Astrocyte (in vitro differentiated cells and primary cell): Measurements from ENCODE around the gene MRPS11. TPM values are rescaled to one million over a fixed set of nuclear protein-coding genes. Genes with fewer than 3 reads are reported as not detected.

Source experiments
- DNase-seq: peaks from one replicate; pipeline ENCODE4 v3.0.0-alpha.2; 2010; ENCODE audit warnings: low read depth
- FAIRE-seq: peaks from 2 replicates; lab custom pipeline; 2011; peaks lifted over from hg19 to GRCh38; lab: Jason Lieb, UNC
- H2AFZ ChIP-seq: 2 replicates; pipeline ENCODE4 v1.6.0; 2012; ENCODE audit warnings: low read depth, low read length, inconsistent platforms
- H3K27ac ChIP-seq: 2 replicates; pipeline ENCODE4 v1.5.1; 2011; ENCODE audit warnings: low read depth, low read length, inconsistent platforms
- H3K27me3 ChIP-seq: 2 replicates; pipeline ENCODE4 v1.6.0; 2011; ENCODE audit warnings: low read length, inconsistent platforms; ENCODE audit not compliant: insufficient read depth
- H3K36me3 ChIP-seq: 2 replicates; pipeline ENCODE4 v1.5.1; 2011; ENCODE audit warnings: low read length, inconsistent platforms; ENCODE audit not compliant: insufficient read depth
- H3K4me1 ChIP-seq: 2 replicates; pipeline ENCODE4 v1.5.1; 2011; ENCODE audit warnings: low read length, inconsistent platforms; ENCODE audit not compliant: insufficient read depth
- H3K4me2 ChIP-seq: 2 replicates; pipeline ENCODE4 v1.6.0; 2012; ENCODE audit warnings: low read length, inconsistent platforms
- H3K4me3 ChIP-seq: 2 replicates; pipeline ENCODE4 v1.5.1; 2011; ENCODE audit warnings: low read depth, mild to moderate bottlenecking, low read length, inconsistent platforms; ENCODE audit not compliant: insufficient read depth
- H3K79me2 ChIP-seq: 2 replicates; pipeline ENCODE4 v1.6.0; 2012; ENCODE audit warnings: mild to moderate bottlenecking, low read length, inconsistent platforms; ENCODE audit not compliant: insufficient read depth
- H3K9ac ChIP-seq: 2 replicates; pipeline ENCODE4 v1.6.0; 2012; ENCODE audit warnings: mild to moderate bottlenecking, low read length, inconsistent platforms
- H3K9me3 ChIP-seq: 2 replicates; pipeline ENCODE4 v1.5.1; 2012; ENCODE audit warnings: low read depth, mild to moderate bottlenecking, low read length, inconsistent platforms; ENCODE audit not compliant: insufficient read depth
- H4K20me1 ChIP-seq: 2 replicates; pipeline ENCODE4 v1.6.0; 2012; ENCODE audit warnings: low read length, inconsistent platforms; ENCODE audit not compliant: insufficient read depth
- H3K27ac Mint-ChIP-seq: one replicate; pipeline ENCODE4 v1.8.0; 2021; ENCODE audit warnings: mild to moderate bottlenecking, mixed read lengths; ENCODE audit not compliant: unreplicated experiment
- H3K27me3 Mint-ChIP-seq: one replicate; pipeline ENCODE4 v1.8.0; 2021; ENCODE audit warnings: low read depth, mixed read lengths; ENCODE audit not compliant: unreplicated experiment
- H3K36me3 Mint-ChIP-seq: one replicate; pipeline ENCODE4 v1.8.0; 2021; ENCODE audit warnings: low read depth, mixed read lengths; ENCODE audit not compliant: unreplicated experiment
- H3K4me1 Mint-ChIP-seq: one replicate; pipeline ENCODE4 v1.8.0; 2021; ENCODE audit warnings: low read depth, mixed read lengths; ENCODE audit not compliant: unreplicated experiment
- H3K4me3 Mint-ChIP-seq: one replicate; pipeline ENCODE4 v1.8.0; 2021; ENCODE audit warnings: mild to moderate bottlenecking, moderate library complexity, mixed read lengths; ENCODE audit not compliant: unreplicated experiment
- H3K9me3 Mint-ChIP-seq: one replicate; pipeline ENCODE4 v1.8.0; 2021; ENCODE audit warnings: mild to moderate bottlenecking, mixed read lengths; ENCODE audit not compliant: unreplicated experiment
- CTCF ChIP-seq: IDR thresholded peaks from 2 replicates; pipeline ENCODE4 v1.5.1; 2011; ENCODE audit warnings: low read depth, mild to moderate bottlenecking, inconsistent platforms, low read length, moderate library complexity; ENCODE audit not compliant: insufficient read depth
- EZH2 ChIP-seq: IDR thresholded peaks from 2 replicates; pipeline ENCODE4 v1.6.1; 2012; ENCODE audit warnings: mild to moderate bottlenecking, low read length, inconsistent platforms; ENCODE audit not compliant: insufficient read depth
- total RNA-seq: library from RNA; stranded (reverse); gene quantifications from 2 replicates; pipeline ENCODE4 v1.2.1, GENCODE V29; 2021

Gene MRPS11
- total RNA-seq, 1 donor from 2014 or later: 50.7 TPM

GRCh38 chr15:88423331-88423730 is 44.2 kb upstream of the MRPS11 start:
- no peak overlapping the region for H3K9ac ChIP-seq
- H2AFZ ChIP-seq: no peak overlapping the region
- H3K4me3 Mint-ChIP-seq: no peak overlapping the region
- no peaks in the 10 kb centered on the region for H3K9me3 ChIP-seq
- no peaks in the 10 kb centered on the region for H3K79me2 ChIP-seq
- peaks cover 2% of the 10 kb centered on the region for H3K4me1 Mint-ChIP-seq
- no peaks in the 10 kb centered on the region for H4K20me1 ChIP-seq
- H3K27me3 Mint-ChIP-seq: peaks cover 33% of the 10 kb centered on the region
- H3K27ac Mint-ChIP-seq: no peak overlapping the region
- TF ChIP-seq EZH2 (no peak), CTCF (no peak)
- no peaks in the 10 kb centered on the region for H3K36me3 ChIP-seq
- DNase-seq (no peak), FAIRE-seq (no peak)
- H3K4me3 ChIP-seq: no peak overlapping the region
- H3K9me3 Mint-ChIP-seq: peaks cover 2% of the 10 kb centered on the region
- H3K4me2 ChIP-seq: no peak overlapping the region
- H3K27ac ChIP-seq: no peak overlapping the region
- H3K36me3 Mint-ChIP-seq: no peaks in the 10 kb centered on the region
- peaks cover 3% of the 10 kb centered on the region for H3K4me1 ChIP-seq
- peaks cover 2% of the 10 kb centered on the region for H3K27me3 ChIP-seq

GRCh38 chr15:88426304-88426703 is 41.2 kb upstream of the MRPS11 start:
- Histone ChIP-seq H3K4me2 (no peak overlapping the region), H3K9me3 (no peaks in the 10 kb centered on the region), H3K79me2 (no peaks in the 10 kb centered on the region), H3K4me1 (no peaks in the 10 kb centered on the region), H3K27me3 (peaks cover 2% of the 10 kb centered on the region), H4K20me1 (no peaks in the 10 kb centered on the region), H3K4me3 (no peak overlapping the region), H3K36me3 (no peaks in the 10 kb centered on the region), H3K9ac (no peak overlapping the region), H2AFZ (no peak overlapping the region), H3K27ac (no peak overlapping the region)
- no peak overlapping the region for H3K27ac Mint-ChIP-seq
- no peaks in the 10 kb centered on the region for H3K36me3 Mint-ChIP-seq
- no peak for DNase-seq
- peaks cover 38% of the 10 kb centered on the region for H3K27me3 Mint-ChIP-seq
- TF ChIP-seq EZH2 (no peak), CTCF (no peak)
- H3K4me1 Mint-ChIP-seq: no peaks in the 10 kb centered on the region
- H3K9me3 Mint-ChIP-seq: no peaks in the 10 kb centered on the region
- no peak overlapping the region for H3K4me3 Mint-ChIP-seq
- no peak for FAIRE-seq

- Histone ChIP-seq H3K4me1 (no peaks in the 10 kb centered on the region), H2AFZ (no peak overlapping the region), H3K4me2 (no peak overlapping the region), H3K36me3 (no peaks in the 10 kb centered on the region), H3K27ac (no peak overlapping the region), H4K20me1 (no peaks in the 10 kb centered on the region), H3K27me3 (peaks cover 2% of the 10 kb centered on the region), H3K79me2 (no peaks in the 10 kb centered on the region), H3K9me3 (no peaks in the 10 kb centered on the region), H3K9ac (no peak overlapping the region), H3K4me3 (no peak overlapping the region)
- no peaks in the 10 kb centered on the region for H3K36me3 Mint-ChIP-seq
- no peaks in the 10 kb centered on the region for H3K4me1 Mint-ChIP-seq
- FAIRE-seq (no peak), DNase-seq (no peak)
- H3K9me3 Mint-ChIP-seq: no peaks in the 10 kb centered on the region
- no peak overlapping the region for H3K4me3 Mint-ChIP-seq
- H3K27me3 Mint-ChIP-seq: peaks cover 38% of the 10 kb centered on the region
- no peak overlapping the region for H3K27ac Mint-ChIP-seq
- no peak for TF ChIP-seq CTCF
- TF ChIP-seq EZH2: no peak
Measured at GRCh38 chr15:88428053-88428452, 39.5 kb upstream of the MRPS11 start.
